ENCODE measurements around the gene FAM83B.
"Not testable (repeated sequence)": the region's sequence is repeated elsewhere in the genome, so short reads cannot be mapped to it uniquely, and the experiment has no call there.

The FAM83B gene, protein sequence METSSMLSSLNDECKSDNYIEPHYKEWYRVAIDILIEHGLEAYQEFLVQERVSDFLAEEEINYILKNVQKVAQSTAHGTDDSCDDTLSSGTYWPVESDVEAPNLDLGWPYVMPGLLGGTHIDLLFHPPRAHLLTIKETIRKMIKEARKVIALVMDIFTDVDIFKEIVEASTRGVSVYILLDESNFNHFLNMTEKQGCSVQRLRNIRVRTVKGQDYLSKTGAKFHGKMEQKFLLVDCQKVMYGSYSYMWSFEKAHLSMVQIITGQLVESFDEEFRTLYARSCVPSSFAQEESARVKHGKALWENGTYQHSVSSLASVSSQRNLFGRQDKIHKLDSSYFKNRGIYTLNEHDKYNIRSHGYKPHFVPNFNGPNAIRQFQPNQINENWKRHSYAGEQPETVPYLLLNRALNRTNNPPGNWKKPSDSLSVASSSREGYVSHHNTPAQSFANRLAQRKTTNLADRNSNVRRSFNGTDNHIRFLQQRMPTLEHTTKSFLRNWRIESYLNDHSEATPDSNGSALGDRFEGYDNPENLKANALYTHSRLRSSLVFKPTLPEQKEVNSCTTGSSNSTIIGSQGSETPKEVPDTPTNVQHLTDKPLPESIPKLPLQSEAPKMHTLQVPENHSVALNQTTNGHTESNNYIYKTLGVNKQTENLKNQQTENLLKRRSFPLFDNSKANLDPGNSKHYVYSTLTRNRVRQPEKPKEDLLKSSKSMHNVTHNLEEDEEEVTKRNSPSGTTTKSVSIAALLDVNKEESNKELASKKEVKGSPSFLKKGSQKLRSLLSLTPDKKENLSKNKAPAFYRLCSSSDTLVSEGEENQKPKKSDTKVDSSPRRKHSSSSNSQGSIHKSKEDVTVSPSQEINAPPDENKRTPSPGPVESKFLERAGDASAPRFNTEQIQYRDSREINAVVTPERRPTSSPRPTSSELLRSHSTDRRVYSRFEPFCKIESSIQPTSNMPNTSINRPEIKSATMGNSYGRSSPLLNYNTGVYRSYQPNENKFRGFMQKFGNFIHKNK

DNA sequence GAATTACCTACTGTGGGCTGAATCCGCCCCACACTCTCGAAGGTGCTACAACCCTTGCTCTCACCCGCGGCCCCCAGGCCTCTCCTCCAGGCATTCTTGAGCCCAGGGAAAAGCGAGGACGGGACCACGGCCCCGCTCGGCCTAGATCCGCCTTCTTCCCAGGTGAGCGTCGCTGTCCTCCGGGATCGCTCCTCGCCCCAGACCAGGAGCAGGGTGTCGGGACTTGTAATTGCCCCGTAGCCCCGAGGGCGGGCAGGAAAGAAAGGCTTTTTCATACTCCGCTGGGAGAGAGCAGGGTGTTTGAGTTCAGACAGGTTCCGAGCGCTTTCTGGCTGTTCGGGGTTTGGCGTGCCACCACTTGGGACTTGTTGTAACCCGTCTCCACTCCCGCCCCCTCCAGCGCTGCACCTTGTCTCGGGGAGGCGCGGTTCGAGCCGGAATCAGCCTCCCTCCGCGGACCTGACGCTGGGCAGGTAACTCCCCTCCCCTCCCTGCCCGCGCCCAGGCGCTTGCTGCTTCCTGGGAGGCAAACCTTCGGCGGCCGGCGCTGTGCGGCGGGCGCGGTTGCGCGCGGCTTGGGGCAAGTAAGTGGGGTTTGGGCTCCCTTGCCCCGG is at the start of gene FAM83B:
Gene FAM83B (plus strand): TSS at position 529 of the 614 bp plus-strand sequence. CDS start 23,476 bp downstream, outside the sequence.
- DNase-seq = no peak

DNA sequence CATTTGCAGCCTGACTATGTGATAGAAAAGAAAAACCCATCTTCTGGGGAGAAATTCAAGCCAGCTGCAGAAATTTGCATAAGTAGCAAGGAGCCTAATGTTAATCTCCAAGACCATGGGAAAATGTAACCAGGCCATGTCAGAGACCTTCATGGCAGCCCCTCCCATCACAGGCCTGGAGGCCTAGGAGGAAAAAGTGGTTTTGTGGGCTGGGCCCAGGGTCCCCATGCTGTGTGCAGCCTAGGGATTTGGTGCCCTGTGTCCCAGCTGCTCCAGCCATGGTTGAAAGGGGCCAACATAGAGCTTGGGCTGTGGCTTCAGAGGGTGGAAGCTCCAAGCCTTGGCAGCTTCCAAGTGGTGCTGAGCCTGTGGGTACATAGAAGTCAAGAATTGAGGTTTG is 49.7 kb upstream of the FAM83B start:
- DNase-seq = not testable (repeated sequence)

DNA sequence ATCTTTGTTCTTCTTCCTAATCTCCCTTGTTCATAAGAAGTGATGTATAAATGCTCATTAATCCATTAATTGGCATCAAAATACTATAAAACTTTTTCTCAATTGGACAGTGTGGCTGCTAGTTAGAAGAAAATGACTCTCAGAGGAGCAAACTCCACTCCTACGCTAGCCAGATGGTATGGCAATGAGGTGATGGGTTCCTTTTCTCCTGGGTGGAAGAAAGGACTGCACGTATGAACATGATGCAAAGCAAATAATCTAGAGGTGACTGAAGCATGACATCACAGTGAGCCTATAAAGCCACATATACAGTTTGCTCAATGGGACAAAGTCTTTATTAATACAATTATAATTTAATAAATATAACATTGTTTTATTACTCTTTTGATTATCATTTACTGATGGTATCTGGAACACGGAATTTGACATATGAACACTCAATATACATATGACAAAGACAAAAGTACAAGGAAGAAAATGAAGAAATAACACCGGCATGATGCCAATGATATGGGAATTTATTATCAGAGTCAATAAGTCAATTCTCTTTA is 46.4 kb upstream of the FAM83B start:
- no peak for DNase-seq

GRCh38 chr6:54801244-54801643 is 45.3 kb upstream of the FAM83B start:
- no peak for DNase-seq

GRCh38 chr6:54801669-54802068 is 44.9 kb upstream of the FAM83B start:
- no peak for DNase-seq

DNA sequence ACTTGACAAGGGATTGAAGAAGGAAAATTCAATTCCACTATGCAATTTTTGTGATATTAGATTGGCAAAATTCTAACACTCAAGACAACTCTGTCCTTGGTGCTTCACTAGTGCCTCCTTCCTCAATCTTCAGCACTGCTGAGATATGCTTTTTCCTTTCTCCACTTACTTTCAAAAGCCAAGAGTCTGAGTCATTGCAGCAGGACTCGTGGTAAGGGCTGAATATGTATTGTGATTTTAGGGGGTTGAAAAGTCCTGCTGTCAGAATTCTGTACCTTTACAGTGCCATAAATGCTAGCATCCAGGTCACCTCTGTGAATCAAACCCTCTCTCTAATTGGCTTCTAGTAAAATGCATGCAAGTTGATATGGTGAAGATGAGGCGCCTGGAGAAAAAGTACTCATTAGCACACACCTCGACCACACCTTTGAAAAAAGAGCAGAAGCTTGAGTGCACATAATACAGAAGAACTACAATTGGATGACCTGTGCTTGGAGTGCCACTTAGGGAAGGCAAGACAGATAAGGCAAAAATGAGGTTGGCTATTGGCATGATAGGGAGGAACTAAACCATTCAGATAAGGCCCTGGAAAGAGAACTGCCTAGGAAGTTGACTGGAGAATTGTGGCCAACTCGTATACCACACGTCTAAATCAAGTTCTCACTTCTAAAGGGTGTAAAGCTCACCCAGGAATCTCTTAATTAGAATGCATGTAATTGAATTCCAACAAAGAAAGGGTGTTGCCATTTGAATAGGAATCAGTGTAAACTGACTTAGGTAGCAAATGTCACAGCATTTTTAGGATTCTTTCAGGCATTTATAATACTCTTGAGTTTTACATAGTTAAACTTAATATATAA is 43.6 kb upstream of the FAM83B start:
- DNase-seq = no peak

DNA sequence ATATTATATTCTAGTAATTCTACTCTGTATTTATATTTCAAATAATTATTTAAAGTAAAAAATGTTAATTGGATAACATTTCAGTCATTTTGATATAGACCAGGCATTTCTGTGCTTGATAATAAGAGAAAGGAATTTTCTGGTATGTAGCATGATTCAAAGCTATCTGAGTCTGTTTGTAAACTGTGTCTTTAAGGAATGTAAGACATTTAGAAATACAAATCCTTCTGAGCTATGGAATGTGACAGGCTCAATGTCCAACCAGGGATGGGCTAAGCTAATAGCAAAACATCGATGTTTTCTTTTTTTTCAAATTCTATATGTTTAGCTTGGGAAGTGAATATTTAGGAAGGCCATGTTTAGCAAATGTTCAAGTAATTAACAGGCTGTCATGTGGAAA is 41.5 kb upstream of the FAM83B start:
- DNase-seq = no peak

DNA sequence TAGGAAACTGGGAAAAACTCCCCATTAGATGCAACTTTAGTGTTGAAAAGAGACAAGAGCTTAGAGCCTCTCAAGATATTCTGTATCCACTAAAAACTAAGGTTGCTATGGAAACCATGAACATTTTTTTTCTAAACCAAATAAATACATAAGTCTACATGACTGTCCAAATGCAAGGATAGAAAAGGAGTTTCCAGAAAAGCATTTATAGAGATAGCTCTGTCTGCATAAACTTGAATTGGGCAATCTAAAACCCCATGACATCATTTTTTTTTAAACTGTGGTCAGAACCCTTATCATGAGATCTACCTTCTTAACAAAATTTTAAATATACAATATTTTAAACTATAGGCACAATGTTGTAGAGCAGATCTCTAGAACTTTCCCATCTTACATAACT is 36.4 kb upstream of the FAM83B start:
- DNase-seq = no peak

- no peak for DNase-seq
Observed at GRCh38 chr6:54813892-54814291, 32.7 kb upstream of the FAM83B start.

DNA sequence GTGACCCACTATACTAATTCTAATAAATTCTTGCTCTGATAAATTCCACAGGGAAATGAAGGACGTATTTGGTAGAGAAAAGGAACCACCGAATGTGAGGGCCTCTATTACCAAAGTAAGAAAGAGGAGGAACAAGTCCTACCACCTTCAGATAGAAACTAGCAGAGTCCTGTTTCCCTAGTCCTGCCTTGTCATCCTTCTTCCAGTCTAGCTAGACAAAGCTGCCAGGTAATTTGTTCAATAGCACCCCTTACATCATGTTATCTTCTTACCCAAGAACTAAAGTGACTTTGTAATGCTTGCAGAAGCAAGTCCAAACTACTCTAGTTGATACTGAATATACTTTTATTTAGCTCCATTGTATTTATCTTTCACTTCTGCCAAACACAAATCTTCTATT is 29.3 kb upstream of the FAM83B start:
- DNase-seq = no peak

DNA sequence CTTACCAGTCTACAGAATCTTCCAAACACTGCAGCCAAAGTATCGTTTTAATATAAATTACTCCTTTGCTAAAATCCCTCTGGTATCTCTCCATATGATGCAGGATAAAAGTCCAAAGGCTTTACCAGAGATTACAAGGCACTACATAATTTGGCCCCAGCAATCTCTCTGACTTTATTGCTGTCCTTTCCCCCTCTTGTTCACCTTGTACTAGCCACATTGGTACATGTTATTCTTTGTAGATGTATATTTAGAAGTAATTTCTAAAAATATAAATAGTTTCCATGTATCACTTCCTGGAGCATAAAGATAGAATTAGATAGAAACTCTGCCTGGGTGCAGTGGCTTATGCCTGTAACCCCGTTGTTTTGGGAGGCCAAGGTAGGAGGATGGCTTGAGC is 28.7 kb upstream of the FAM83B start:
- no peak for DNase-seq

- not testable (repeated sequence) for DNase-seq
Observed at GRCh38 chr6:54824225-54824624, 22.3 kb upstream of the FAM83B start.

DNA sequence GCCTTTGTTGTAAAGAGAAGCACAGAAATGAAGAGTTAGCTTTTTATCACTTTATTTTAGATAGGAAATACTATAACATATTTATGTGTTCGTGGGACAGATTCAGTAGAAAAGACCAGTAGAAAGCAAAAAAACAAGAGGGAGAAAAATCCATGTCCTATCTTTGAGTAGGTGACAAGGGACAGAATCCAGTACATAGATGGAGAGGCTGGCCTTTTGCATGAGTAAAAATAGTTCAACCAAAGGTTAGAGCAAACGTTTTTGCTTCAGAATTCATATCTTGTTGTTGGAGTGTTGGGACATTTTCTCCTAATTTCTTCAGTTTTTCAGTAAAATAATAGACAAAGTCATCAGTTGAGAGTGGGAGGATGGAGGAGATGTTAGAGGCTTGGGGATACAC is 19.6 kb upstream of the FAM83B start:
- no peak for DNase-seq

DNA sequence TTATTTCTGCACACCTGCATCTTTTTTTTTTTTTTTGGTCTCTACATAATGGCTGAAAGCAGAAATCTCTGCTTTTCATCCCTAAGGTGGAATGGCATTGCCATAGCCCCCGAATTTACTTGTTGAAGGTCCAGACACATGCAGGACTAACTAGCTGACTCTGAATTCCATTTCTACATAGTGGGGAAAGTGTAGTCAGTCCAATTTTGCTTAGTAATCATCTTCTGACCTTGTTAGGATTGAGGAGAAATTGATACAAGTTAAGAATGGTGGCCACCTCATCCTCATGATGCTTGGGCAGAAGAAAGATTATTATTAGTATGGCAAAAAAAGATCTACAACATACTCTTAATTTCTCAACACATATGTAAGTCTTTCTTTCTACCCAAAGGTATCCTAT is 16.4 kb upstream of the FAM83B start:
- no peak for DNase-seq

DNA sequence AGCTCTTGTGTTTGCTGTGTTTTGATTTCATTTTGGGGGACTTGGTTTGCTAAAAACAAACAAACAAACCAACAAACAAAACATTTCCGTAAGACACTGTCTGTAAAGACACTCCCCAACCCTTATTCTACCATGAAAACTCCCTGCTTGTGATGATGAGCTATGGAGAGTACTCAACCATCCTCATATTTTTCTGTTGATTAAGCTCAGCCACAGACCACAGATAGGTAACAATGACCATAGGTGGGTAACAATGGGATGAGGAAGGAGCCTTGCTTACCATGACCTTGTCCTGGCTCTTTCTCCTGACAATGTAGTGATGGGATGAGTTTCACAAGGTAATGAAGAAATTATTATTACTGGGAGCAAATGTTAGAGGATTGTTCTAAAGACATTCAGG is 11.4 kb upstream of the FAM83B start:
- DNase-seq = no peak

DNA sequence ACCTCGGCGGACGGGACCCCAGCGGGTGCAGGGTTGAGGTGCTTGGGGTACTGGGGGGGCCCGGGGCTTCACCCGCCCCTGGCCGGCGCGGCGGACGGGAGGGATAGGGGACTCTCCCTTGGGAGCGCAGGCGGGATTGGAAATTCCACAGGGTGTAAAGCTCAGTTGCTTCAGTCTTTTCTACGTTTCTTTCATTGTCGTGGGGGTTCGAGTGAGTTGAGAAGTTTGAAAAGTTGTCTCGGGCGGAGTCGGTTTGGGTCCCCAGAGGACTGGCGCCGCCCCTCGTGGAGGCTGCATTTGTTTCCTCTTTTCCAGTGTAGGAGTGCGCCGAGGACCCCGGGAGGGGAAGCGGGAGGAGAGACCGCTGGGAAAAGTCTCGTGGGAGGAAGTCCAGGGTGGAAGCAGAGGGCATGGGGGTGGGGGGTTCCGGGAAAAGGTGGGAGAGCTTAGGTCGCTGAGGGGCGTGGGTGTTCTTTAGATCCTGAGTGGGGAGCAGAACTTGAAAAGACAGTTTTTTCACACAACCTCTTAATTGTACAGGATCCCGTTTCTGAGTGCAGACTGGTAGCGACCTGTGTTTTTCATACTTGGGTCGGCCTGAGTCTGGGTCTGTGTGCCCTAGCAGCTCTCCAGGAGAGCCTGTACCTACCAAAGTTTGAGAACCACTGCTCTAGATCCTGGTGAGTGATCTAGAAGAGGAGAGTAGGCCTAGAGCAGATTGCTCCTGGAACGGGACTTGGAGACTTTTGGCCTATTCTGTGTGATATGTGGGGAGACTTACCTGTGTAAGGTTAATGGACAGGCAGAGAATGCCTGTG is 495 bp downstream of the FAM83B start:
- DNase-seq = no peak

GRCh38 chr6:54847799-54848597 is 1.4 kb downstream of the FAM83B start:
- DNase-seq = no peak

GRCh38 chr6:54850114-54850513 is 3.5 kb downstream of the FAM83B start:
- no peak for DNase-seq

DNA sequence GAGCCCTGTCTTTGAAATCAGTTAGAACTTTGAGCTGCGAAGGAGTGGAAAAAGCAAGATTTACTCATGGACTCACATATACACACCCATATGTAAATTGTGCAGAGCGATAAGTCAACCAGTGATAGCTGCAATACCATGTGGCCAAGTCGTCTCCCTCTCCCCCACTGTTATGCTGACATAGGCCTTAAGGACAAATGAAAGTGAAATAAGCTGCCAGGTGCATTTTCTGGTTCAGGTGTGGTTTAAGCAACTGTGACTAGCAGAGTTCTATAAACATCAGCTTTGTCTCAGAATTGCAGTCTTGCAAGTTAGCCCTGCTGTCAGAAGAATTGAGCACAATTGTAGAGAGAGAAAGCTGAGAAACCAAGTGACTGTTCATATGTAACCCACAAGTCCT is 9.6 kb downstream of the FAM83B start:
- DNase-seq = no peak

DNA sequence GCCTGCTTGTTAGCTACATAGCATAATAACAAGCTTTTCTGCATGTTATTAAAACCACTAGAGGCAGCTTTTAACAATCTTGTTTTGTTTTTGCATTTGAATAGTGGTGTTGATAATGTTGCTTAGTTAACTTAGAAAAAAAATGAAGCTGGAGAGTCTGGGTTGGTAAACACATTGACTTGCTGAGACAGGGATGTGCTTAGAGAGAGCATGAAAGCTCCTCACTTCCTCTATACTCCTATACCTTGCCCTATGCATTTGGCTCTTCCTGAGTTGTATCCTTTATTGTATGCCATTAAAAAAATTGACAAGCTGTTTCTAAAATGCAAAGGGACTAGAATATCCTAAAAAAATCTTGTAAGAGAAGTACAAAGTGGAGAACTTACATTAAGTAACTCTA is 13.6 kb downstream of the FAM83B start:
- no peak for DNase-seq

Measured in activated CD4-positive, alpha-beta T cell treated with anti-CD3 and anti-CD28 coated beads, Interleukin-2, amount 50 U/mL, for 16 hours (primary cell).